H7 (cell line): ENCODE measurements around the gene TMEM72. TPM values are rescaled to one million over a fixed set of nuclear protein-coding genes. Genes with fewer than 3 reads are reported as not detected.

Experiments
- DNase-seq: peaks from one replicate; pipeline ENCODE4 v3.0.0; 2012
- H3K27me3 ChIP-seq: 2 replicates; pipeline ENCODE4 v1.6.0; 2011; ENCODE audit warnings: mild to moderate bottlenecking, low read length; ENCODE audit not compliant: control insufficient read depth, insufficient read depth
- H3K36me3 ChIP-seq: replicated peaks from 2 replicates; pipeline ENCODE4 v1.5.1; 2011; ENCODE audit warnings: low read length; ENCODE audit not compliant: control insufficient read depth, insufficient read depth
- H3K4me3 ChIP-seq: 2 replicates; pipeline ENCODE4 v1.5.1; 2011; ENCODE audit warnings: low read depth, mild to moderate bottlenecking, control low read depth, low read length, moderate library complexity; ENCODE audit not compliant: insufficient read depth
- total RNA-seq: library from RNA; depleted of rRNA; stranded (reverse); fragments of >200 nt; shearing (Covaris generic); gene quantifications from 2 replicates; pipeline ENCODE4 v1.2.3, GENCODE V29; 2014

Gene TMEM72
- total RNA-seq, 1 experiment from 2014 or later, result not detected

GRCh38 chr10:44899450-44900080 is 11.6 kb upstream of the TMEM72 start:
- Histone ChIP-seq H3K36me3 (no peaks in the 10 kb centered on the region; the same call in 1 of the 2 replicates), H3K4me3 (no peak overlapping the region), H3K27me3 (no peaks in the 10 kb centered on the region)
- peak; percentile 60 for DNase-seq

- H3K27me3 ChIP-seq, result no peaks in the 10 kb centered on the region
- no peak for DNase-seq
- no peak overlapping the region for H3K4me3 ChIP-seq
- no peaks in the 10 kb centered on the region for H3K36me3 ChIP-seq
Observed at GRCh38 chr10:44902941-44903545, 8.1 kb upstream of the TMEM72 start.

- DNase-seq, result no peak
- Histone ChIP-seq H3K36me3 (no peaks in the 10 kb centered on the region), H3K4me3 (no peak overlapping the region), H3K27me3 (no peaks in the 10 kb centered on the region; the same call in 1 of the 2 replicates)
Observed at GRCh38 chr10:44906486-44906885, 4.7 kb upstream of the TMEM72 start.

GRCh38 chr10:44907556-44907955 is 3.6 kb upstream of the TMEM72 start:
- DNase-seq, result no peak
- H3K4me3 ChIP-seq, result no peak overlapping the region
- H3K36me3 ChIP-seq, result no peaks in the 10 kb centered on the region
- H3K27me3 ChIP-seq, result no peaks in the 10 kb centered on the region; the same call in 1 of the 2 replicates

- Histone ChIP-seq H3K36me3 (no peaks in the 10 kb centered on the region), H3K27me3 (no peaks in the 10 kb centered on the region; the same call in 1 of the 2 replicates), H3K4me3 (no peak overlapping the region)
- DNase-seq, result peak; percentile 54
Observed at GRCh38 chr10:44908066-44908749, 2.9 kb upstream of the TMEM72 start.

- Histone ChIP-seq H3K27me3 (no peaks in the 10 kb centered on the region; the same call in 1 of the 2 replicates), H3K36me3 (no peaks in the 10 kb centered on the region), H3K4me3 (no peak overlapping the region)
- no peak for DNase-seq
Observed at GRCh38 chr10:44908936-44909630, 2.1 kb upstream of the TMEM72 start.

- H3K4me3 ChIP-seq, result no peak overlapping the region
- no peak for DNase-seq
- no peaks in the 10 kb centered on the region for H3K36me3 ChIP-seq
- no peaks in the 10 kb centered on the region; the same call in 1 of the 2 replicates for H3K27me3 ChIP-seq
Observed at GRCh38 chr10:44909910-44910309, 1.2 kb upstream of the TMEM72 start.

- H3K36me3 ChIP-seq, result no peaks in the 10 kb centered on the region
- DNase-seq, result no peak
- no peaks in the 10 kb centered on the region; the same call in 1 of the 2 replicates for H3K27me3 ChIP-seq
- H3K4me3 ChIP-seq, result no peak overlapping the region
Observed at GRCh38 chr10:44910602-44911001, 535 bp upstream of the TMEM72 start.

GRCh38 chr10:44911951-44912350 is 814 bp downstream of the TMEM72 start:
- H3K27me3 ChIP-seq, result no peaks in the 10 kb centered on the region; the same call in 1 of the 2 replicates
- H3K36me3 ChIP-seq, result no peaks in the 10 kb centered on the region
- H3K4me3 ChIP-seq, result no peak overlapping the region
- no peak for DNase-seq

GRCh38 chr10:44913350-44914081 is 2.4 kb downstream of the TMEM72 start:
- Histone ChIP-seq H3K27me3 (no peaks in the 10 kb centered on the region; the same call in 1 of the 2 replicates), H3K4me3 (no peak overlapping the region), H3K36me3 (no peaks in the 10 kb centered on the region)
- DNase-seq, result no peak

- H3K36me3 ChIP-seq, result no peaks in the 10 kb centered on the region
- H3K27me3 ChIP-seq, result no peaks in the 10 kb centered on the region; the same call in 1 of the 2 replicates
- DNase-seq, result no peak
- no peak overlapping the region for H3K4me3 ChIP-seq
Observed at GRCh38 chr10:44914891-44915290, 3.8 kb downstream of the TMEM72 start.

GRCh38 chr10:44916429-44916828 is 5.3 kb downstream of the TMEM72 start:
- DNase-seq, result no peak

GRCh38 chr10:44917848-44918247 is 6.7 kb downstream of the TMEM72 start:
- H3K27me3 ChIP-seq, result no peaks in the 10 kb centered on the region
- no peak for DNase-seq
- no peaks in the 10 kb centered on the region for H3K36me3 ChIP-seq
- H3K4me3 ChIP-seq, result no peak overlapping the region

More at GRCh38 chr10:44916429-44916828, 5.3 kb downstream of the TMEM72 start:
- H3K27me3 ChIP-seq, result no peaks in the 10 kb centered on the region; the same call in 1 of the 2 replicates
- H3K36me3 ChIP-seq, result no peaks in the 10 kb centered on the region
- no peak overlapping the region for H3K4me3 ChIP-seq

GRCh38 chr10:44920252-44920651 is 9.1 kb downstream of the TMEM72 start:
- Histone ChIP-seq H3K36me3 (no peaks in the 10 kb centered on the region), H3K27me3 (no peaks in the 10 kb centered on the region), H3K4me3 (no peak overlapping the region)
- DNase-seq, result no peak
